Measurements from ENCODE around the gene IFNGR1.
"Not testable (repeated sequence)": the region's sequence is repeated elsewhere in the genome, so short reads cannot be mapped to it uniquely, and the experiment has no call there.

IFNGR1 gene

DNA sequence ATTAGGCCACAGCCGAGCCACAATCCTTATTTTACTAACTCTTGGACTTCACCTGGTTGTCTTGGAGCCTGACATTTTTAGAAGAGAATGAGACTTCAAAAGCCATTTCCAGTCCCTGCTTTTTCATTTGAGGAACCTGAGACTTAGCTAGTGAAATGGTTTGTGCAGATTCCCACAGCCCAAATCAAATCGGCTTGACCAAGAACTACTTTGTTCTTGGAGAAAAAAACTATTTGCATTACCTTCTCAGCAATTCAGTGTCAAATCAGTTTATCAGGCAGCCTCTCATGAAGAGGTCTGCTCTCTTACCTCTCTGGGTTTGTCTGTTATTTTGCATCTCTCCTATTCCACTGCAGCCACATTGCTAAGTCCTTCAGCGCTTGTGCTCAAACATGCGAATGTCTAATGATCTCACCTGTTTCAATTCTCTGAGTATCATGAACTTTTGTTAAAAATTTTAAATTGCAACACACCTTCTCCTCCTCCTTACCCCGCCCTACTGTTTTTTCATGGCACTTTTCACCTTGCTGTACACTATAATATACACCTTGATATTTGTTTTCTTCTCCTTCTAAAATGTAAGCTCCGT, 573 bp upstream of the IFNGR1 start:
- TF ChIP-seq, protein P1, sequence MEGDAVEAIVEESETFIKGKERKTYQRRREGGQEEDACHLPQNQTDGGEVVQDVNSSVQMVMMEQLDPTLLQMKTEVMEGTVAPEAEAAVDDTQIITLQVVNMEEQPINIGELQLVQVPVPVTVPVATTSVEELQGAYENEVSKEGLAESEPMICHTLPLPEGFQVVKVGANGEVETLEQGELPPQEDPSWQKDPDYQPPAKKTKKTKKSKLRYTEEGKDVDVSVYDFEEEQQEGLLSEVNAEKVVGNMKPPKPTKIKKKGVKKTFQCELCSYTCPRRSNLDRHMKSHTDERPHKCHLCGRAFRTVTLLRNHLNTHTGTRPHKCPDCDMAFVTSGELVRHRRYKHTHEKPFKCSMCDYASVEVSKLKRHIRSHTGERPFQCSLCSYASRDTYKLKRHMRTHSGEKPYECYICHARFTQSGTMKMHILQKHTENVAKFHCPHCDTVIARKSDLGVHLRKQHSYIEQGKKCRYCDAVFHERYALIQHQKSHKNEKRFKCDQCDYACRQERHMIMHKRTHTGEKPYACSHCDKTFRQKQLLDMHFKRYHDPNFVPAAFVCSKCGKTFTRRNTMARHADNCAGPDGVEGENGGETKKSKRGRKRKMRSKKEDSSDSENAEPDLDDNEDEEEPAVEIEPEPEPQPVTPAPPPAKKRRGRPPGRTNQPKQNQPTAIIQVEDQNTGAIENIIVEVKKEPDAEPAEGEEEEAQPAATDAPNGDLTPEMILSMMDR (conservative IDR thresholded peaks at IDR 0.05; ENCODE audit: low read depth, low read length), result no peak
- no peak for DNase-seq (ENCODE audit: low read depth)
- peak overlapping the region; percentile 79 for H3K4me3 ChIP-seq (ENCODE audit: low read length)

DNA sequence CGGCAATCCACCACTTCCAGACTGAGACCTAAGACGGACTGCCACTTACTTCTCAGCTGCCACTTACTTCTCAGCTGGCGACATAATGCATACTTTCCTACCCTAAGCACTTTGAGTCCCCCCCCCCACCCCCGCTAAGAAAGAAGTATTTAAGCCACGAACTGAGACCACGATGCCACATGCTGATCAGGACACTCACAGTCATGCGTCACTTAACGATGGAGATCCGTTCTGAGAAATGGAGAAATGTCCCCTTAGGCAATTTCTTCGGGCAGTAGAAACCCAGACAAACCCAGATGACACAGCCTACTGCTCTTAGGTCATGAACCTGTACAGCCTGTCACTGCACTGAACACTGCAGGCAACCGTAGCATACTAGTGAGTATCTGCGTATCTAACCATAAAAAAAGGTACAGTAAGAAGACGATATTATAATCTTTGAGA, 690 bp downstream of the IFNGR1 start:
- TF ChIP-seq, protein P1 (conservative IDR thresholded peaks at IDR 0.05; ENCODE audit: low read depth, low read length), result no peak
- H3K4me3 ChIP-seq (ENCODE audit: low read length), result peak overlapping the region; percentile 79
- no peak for DNase-seq (ENCODE audit: low read depth)

DNA sequence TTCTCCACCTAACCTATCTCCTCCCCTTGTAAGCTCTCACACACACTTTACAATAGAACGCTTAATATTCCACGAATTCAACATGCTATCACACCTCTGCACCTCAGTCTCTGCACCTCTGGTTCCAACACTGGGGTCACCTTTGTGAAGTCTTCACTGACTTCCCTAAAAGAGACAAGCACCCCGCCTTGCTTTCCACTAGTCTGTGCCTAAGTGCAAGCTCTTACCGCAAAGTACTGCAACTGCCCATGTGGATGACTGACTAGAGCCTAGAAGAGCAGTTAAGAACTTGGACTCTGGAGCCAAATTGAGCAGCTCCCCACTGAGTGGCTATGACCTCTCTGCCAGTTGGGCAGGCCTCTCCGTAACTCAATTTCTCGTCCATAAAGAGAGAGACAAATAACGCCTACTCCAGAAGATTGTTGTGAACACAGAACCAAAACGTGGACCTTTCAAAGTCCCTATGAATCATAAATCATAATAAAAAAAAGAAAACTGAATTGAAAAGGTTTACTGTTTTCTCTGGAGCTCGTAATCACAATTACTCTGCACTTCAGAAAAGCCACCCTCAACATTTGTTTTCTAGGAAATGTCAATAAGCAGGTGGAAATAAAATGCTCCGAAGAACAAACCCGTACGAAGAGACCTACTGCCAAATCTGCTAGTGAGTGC, 1.2 kb downstream of the IFNGR1 start:
- no peak for DNase-seq (ENCODE audit: low read depth)
- TF ChIP-seq, protein P1 (conservative IDR thresholded peaks at IDR 0.05; ENCODE audit: low read depth, low read length), result no peak

DNA sequence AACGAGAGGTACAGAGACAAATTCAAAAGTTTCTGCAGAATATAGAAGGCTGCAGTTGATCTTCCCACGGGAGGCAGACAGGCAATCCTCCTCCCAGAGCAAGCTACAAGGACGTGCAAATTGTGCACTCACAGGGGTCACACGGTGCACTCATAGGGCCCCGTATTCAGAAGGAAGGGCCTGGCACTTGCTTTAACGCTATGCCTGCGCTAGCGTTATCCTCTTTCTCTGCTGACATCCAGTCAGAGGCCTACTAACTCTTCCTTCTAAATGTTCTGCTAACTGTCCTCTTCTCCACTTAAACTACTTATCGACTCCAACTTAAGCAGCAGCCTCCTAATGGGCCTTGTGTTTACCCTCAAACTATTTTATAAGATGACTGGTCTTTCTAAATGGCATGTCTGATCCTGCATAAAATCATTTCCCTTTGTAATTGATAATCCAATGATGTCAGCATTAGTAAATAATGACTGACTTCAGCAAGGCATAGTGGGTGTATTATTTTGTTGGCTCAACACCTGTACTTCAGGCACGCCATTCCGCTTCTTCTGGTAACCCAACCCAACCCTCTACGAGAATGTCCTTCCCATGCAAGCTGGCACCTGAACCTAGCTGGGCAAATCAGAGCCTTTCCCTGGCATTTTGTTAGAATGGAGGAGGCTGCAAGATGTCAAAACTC, 2.2 kb downstream of the IFNGR1 start:
- no peak overlapping the region for H3K4me3 ChIP-seq (ENCODE audit: low read length)
- DNase-seq (ENCODE audit: low read depth), result no peak
- TF ChIP-seq, protein P1 (conservative IDR thresholded peaks at IDR 0.05; ENCODE audit: low read depth, low read length), result no peak

More for the DNA sequence above, 1.2 kb downstream of the IFNGR1 start:
- peak overlapping the region; percentile 79 for H3K4me3 ChIP-seq (ENCODE audit: low read length)

DNA sequence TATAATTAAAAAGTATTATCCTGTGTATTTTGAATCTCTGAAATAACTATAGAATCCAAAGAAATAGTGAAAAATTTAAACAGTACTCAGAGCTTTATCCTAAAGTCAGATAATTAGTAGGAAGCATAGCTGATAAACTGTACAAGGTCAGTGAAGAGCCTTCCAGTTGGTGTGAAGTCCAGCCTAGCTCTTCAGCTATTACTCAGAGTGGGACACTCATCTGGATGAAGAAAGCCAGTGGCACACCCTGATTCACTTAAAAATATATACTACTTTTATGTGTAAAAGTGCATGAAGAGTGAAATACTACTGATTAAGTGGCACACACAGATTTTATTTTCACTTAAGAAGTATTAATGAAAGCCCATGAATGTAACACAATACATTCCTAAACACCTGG, 3.1 kb downstream of the IFNGR1 start:
- H3K4me3 ChIP-seq (ENCODE audit: low read length), result no peak overlapping the region
- TF ChIP-seq, protein P1 (conservative IDR thresholded peaks at IDR 0.05; ENCODE audit: low read depth, low read length), result no peak

DNA sequence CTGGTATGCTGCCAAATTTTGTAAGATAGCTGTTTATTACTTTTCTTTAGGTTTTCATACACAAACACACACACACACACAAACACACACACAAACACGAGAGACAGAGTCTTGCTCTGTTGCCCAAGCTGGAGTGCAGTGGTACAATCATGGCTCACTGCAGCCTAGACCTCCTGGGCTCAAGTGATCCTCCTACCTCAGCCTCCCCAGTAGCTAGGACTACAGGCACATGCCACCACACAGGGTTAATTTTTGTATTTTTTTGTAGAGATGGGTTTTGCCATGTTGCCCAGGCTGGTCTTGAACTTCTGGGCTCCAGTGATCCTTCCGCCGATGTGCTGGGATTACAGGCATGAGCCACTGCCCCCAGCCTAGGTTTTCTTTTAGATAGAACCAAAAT, 3.6 kb downstream of the IFNGR1 start:
- not testable (repeated sequence) for H3K4me3 ChIP-seq (ENCODE audit: low read length); DNase-seq (ENCODE audit: low read depth)

More for the DNA sequence above, 3.1 kb downstream of the IFNGR1 start:
- no peak for DNase-seq (ENCODE audit: low read depth)

DNA sequence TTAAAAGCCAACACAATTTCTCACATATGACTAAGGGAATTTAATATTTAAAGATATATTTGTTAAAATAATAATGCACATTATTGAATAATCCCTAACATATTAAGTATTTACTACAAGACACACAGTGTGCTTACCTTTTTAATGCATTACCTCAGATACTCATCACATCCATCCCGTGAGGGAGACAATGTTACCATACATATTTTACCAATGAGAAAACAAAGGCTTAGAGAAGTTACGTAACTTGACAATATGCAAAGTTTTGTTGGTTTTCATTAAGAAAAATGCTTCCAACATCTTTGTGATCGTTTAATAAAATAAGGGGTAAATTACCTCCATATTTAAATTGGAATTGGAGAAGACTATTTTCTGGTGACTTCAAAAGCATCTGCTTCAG, 4.3 kb downstream of the IFNGR1 start:
- TF ChIP-seq, protein P1 (conservative IDR thresholded peaks at IDR 0.05; ENCODE audit: low read depth, low read length), result no peak
- no peak overlapping the region for H3K4me3 ChIP-seq (ENCODE audit: low read length)
- no peak for DNase-seq (ENCODE audit: low read depth)
